GM20000 (cell line): ENCODE results near the gene FBXO45.
A peak's percentile ranks its signal among the peaks of the same experiment; 100 is the strongest.
"Not testable (repeated sequence)": the region's sequence is repeated elsewhere in the genome, so short reads cannot be mapped to it uniquely, and the experiment has no call there.

ENCODE experiments used
- DNase-seq: peaks from one replicate; pipeline ENCODE4 v3.0.0; 2012; ENCODE audit warnings: low spot score
- TF ChIP-seq, protein P1 (sequence below): IDR thresholded peaks from 2 replicates; pipeline ENCODE4 v1.5.1; 2012; ENCODE audit warnings: mild to moderate bottlenecking, control low read depth; ENCODE audit errors: extremely low read depth, missing control alignments

FBXO45 gene

GRCh38 chr3:196559826-196560225 lies 8.6 kb upstream of the FBXO45 start:
- DNase-seq: no peak
- TF ChIP-seq, protein P1, sequence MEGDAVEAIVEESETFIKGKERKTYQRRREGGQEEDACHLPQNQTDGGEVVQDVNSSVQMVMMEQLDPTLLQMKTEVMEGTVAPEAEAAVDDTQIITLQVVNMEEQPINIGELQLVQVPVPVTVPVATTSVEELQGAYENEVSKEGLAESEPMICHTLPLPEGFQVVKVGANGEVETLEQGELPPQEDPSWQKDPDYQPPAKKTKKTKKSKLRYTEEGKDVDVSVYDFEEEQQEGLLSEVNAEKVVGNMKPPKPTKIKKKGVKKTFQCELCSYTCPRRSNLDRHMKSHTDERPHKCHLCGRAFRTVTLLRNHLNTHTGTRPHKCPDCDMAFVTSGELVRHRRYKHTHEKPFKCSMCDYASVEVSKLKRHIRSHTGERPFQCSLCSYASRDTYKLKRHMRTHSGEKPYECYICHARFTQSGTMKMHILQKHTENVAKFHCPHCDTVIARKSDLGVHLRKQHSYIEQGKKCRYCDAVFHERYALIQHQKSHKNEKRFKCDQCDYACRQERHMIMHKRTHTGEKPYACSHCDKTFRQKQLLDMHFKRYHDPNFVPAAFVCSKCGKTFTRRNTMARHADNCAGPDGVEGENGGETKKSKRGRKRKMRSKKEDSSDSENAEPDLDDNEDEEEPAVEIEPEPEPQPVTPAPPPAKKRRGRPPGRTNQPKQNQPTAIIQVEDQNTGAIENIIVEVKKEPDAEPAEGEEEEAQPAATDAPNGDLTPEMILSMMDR: no peak

- TF ChIP-seq, protein P1: no peak
These were observed 4.7 kb upstream of the FBXO45 start for GRCh38 chr3:196563721-196564225.

DNA sequence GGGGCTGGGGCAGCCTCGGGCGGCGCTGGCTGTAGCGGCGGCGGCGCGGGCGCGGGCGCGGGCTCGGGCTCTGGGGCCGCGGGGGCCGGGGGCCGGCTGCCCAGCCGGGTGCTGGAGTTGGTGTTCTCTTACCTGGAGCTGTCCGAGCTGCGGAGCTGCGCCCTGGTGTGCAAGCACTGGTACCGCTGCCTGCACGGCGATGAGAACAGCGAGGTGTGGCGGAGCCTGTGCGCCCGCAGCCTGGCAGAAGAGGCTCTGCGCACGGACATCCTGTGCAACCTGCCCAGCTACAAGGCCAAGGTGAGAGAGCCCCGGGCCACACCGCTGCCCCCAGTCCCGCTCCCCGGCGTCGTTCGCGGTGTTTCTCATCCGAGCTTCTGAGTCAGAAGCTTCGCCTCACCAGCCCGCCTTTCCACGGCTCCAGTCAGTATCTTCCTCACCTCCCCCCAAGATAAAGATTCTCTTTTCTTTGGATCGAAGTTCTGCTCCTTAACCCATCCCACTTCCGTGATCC lies 600 bp downstream of the FBXO45 start:
- TF ChIP-seq, protein P1: no peak
- peak; percentile 58 for DNase-seq

More at GRCh38 chr3:196563721-196564225, 4.7 kb upstream of the FBXO45 start:
- DNase-seq: no peak

DNA sequence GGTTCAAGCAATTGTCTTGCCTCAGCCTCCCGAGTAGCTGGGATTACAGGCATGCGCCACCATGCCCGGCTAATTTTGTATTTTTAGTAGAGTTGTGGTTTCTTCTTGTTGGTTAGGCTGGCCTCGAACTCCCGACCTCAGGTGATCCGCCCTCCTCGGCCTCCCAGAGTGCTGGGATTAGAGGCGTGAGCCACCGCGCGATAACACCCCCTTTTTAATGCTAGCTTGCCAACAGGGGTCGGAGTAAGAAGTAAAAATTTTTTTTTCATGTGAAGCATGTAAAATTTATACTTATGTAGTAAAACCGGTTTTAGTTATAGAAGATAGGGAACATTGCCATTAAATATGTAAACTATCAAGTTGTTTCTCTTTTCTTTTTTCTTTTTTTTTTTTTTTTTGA lies 1.9 kb downstream of the FBXO45 start:
- DNase-seq: not testable (repeated sequence)

GRCh38 chr3:196572389-196572788 lies 3.9 kb downstream of the FBXO45 start:
- no peak for DNase-seq
- TF ChIP-seq, protein P1: no peak

DNA sequence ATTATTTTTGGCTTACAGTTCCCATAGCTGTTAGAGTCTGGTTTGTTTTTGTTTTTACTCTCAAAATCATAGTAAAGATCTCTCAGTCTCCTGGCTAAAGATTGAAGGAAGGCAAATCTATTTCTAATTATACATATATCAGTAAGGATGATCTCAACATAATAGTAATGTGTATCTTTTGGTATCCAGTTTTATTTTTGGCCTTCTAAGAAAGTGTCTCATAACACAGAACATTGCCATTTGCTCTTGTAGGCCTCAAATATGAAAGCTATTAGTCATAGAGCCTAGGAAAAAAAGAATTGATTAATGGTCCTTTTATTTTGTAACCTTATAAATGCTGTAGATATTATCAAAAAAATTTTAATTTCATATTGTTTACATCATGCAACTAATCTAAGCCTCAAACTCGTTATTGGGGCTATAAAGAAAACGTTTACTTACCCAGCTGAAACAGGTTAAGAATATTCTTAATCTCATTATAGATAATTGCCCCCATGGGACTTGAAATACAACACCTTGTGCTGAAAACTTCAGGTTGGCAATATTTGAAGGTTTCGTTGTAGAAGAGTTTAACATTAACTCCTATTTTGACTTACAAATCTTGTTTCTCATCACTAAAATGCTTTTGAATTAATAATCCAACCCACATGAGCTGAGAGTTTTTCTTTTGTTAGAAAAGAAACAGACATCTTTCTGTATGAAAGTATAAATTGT lies 16.7 kb downstream of the FBXO45 start:
- no peak for DNase-seq
- TF ChIP-seq, protein P1: no peak

DNA sequence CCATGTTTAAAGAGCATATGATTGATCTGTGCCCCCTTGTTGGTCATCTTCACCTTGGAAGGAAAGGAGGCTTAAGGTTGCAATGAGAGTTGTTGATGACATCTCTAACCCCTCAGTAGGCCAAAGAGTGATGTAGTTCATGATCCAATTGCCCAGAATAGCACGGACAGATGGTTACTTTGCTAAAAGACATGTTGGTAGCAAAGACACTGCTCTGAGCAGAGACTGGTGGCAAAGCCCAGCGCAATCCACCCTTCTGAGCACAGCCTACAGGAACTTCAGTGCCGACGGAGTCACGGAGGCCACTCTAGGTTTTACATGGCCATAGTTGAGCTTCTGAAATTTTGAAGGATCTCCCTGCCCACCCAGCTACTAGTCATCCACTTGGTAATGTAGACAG lies 21.8 kb downstream of the FBXO45 start:
- DNase-seq: no peak
- TF ChIP-seq, protein P1: no peak

DNA sequence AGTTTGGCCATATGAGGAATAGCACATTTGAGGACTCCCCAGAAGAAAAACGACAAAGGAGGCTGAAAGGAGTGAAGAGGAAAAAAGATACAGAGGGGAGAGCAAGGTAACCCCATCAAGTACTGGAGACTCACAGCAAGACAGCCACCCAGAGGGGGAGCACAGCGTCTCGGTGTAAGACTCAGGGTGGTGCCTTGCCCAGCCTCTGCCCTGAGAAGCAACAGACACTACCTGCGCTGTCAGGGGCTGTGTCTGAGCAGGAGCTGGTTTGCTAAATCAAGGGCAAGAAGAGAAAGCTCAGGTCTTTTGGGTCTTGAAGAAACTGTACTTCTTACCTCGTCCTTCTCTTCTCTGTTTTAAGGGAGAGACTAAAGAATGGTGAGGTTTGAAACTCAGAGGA lies 27.9 kb downstream of the FBXO45 start:
- DNase-seq: no peak
- TF ChIP-seq, protein P1: no peak

DNA sequence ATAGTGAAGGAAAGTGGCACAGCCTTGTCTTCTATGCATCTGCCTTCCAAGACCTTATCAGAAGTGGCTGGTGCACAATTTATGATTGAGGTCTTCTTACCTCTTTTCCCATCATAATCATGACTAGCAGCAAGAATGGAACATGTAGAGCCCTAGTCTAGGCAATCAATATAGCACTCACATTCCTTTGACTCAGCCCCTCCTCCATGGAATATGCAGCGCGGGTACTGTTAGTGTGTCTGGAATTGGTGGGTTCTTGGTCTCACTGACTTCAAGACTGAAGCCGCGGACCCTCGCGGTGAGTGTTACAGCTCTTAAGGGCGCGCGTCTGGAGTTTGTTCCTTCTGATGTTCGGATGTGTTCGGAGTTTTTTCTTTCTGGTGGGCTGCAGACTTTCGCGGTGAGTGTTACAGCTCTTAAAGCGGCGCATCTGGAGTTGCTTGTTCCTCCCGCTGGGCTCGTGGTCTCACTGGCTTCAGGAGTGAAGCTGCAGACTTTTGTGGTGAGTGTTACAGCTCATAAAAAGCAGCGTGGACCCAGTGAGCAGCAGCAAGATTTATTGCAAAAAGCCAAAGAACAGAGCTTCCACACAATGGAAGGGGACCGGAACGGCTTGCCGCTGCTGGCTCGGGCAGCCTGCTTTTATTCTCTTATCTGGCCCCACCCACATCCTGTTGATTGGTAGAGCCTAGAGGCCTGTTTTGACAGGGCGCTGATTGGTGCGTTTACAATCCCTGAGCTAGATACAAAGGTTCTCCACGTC lies 29.7 kb downstream of the FBXO45 start:
- not testable (repeated sequence) for DNase-seq
